Neural progenitor cell (in vitro differentiated cells): Measurements from ENCODE around the gene UGT2B11.

Experiments used
- EZH2 ChIP-seq: fragments of 200-600 bp; sonication (generic); IDR thresholded peaks from 2 replicates; pipeline ENCODE4 v1.6.1; 2017; ENCODE audit warnings: antibody characterized with exemption, mild to moderate bottlenecking, moderate library complexity
- TF ChIP-seq, protein P1 (sequence below): fragments of 200-600 bp; sonication (generic); IDR thresholded peaks from 2 replicates; pipeline ENCODE4 v1.5.1; 2017; ENCODE audit warnings: antibody characterized with exemption, mild to moderate bottlenecking

DNA sequence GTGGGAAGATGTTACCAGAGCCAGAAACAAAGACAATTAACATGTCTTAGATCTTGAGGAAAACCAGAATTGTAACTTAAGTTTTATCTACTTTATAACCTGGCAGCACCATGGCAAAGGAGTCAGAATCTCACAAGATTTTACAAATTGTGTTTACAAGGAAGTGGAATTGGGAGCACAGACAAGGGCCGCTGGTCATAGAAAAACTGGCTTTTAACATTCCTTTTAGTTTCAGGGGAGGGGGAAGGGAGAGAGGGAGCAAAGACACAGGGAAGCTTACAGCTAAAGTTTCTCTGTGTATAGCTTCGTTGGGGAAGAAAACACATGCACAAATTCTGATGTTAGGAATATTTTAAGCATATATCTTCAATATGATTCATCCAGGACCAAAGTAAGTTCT is 10.3 kb upstream of the UGT2B11 start:
- TF ChIP-seq, protein P1, sequence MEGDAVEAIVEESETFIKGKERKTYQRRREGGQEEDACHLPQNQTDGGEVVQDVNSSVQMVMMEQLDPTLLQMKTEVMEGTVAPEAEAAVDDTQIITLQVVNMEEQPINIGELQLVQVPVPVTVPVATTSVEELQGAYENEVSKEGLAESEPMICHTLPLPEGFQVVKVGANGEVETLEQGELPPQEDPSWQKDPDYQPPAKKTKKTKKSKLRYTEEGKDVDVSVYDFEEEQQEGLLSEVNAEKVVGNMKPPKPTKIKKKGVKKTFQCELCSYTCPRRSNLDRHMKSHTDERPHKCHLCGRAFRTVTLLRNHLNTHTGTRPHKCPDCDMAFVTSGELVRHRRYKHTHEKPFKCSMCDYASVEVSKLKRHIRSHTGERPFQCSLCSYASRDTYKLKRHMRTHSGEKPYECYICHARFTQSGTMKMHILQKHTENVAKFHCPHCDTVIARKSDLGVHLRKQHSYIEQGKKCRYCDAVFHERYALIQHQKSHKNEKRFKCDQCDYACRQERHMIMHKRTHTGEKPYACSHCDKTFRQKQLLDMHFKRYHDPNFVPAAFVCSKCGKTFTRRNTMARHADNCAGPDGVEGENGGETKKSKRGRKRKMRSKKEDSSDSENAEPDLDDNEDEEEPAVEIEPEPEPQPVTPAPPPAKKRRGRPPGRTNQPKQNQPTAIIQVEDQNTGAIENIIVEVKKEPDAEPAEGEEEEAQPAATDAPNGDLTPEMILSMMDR, result no peak
- no peak for TF ChIP-seq EZH2
